B cell (primary cell): ENCODE results near the gene PSME1. TPM values are rescaled to one million over a fixed set of nuclear protein-coding genes. Genes with fewer than 3 reads are reported as not detected.

Experiments used
- ATAC-seq: fragments of 200-7000 bp; cut with Tn5 transposase; one replicate; pipeline ENCODE4 v1.10.0; 2021; ENCODE audit warnings: low read depth, mild to moderate bottlenecking, moderate number of reproducible peaks, moderate library complexity
- CTCF ChIA-PET: fragments of 350-600 bp; sonication (Branson Sonifier 250); formaldehyde crosslinking; loops from one replicate; lab custom pipeline; 2021; ENCODE audit warnings: antibody characterized with exemption, inconsistent platforms; lab: Charles Lee
- POLR2A ChIA-PET: fragments of 350-600 bp; sonication (Branson Sonifier 250); formaldehyde crosslinking; loops from one replicate; lab custom pipeline; 2021; ENCODE audit warnings: antibody characterized with exemption; lab: Charles Lee
- DNase-seq: peaks from one replicate; pipeline ENCODE4 v3.0.0; 2013
- H2AFZ ChIP-seq: 2 replicates; pipeline ENCODE4 v1.6.1; 2012; ENCODE audit warnings: mild to moderate bottlenecking, low read depth, low read length; ENCODE audit not compliant: insufficient read depth, poor library complexity, severe bottlenecking
- H3K27ac ChIP-seq, 2 donors: 1 replicate in 1 of 2; 2 replicates in 1 of 2; pipeline ENCODE4 v1.5.1; 2012 to 2013; ENCODE audit warnings: low read length in 2 of 2, mild to moderate bottlenecking in 2 of 2, moderate library complexity in 1 of 2
- H3K27me3 ChIP-seq, 4 experiments: fragments of 200-600 bp in 1 of 4; sonication (generic) in 1 of 4; replicated peaks in 1 of 4; 1 replicate in 2 of 4; 2 replicates in 2 of 4; pipeline versions ENCODE4 v1.6.1 to v1.7.0; 2013 to 2016; ENCODE audit warnings: low read length in 3 of 4, mild to moderate bottlenecking in 2 of 4, mixed read lengths in 1 of 4, moderate library complexity in 1 of 4; ENCODE audit not compliant: insufficient read depth in 4 of 4, control insufficient read depth in 3 of 4; ENCODE audit errors: control extremely low read depth in 1 of 4
- H3K36me3 ChIP-seq, 2 experiments: replicated peaks in 1 of 2; 1 replicate in 1 of 2; 2 replicates in 1 of 2; pipeline versions ENCODE4 v1.6.1 to v1.7.1; 2013; ENCODE audit warnings: low read length in 1 of 2; ENCODE audit not compliant: insufficient read depth in 2 of 2, control insufficient read depth in 1 of 2; ENCODE audit errors: control extremely low read depth in 1 of 2, extremely low read depth in 1 of 2
- H3K4me1 ChIP-seq, 2 donors: fragments of 200-600 bp in 1 of 2; sonication (generic) in 1 of 2; 1 replicate in 1 of 2; 2 replicates in 1 of 2; pipeline versions ENCODE4 v1.5.1 to v1.6.1; 2013 to 2017; ENCODE audit warnings: low read length in 2 of 2; ENCODE audit not compliant: control insufficient read depth in 2 of 2, insufficient read depth in 2 of 2
- H3K4me2 ChIP-seq: replicated peaks from 2 replicates; pipeline ENCODE3; 2012; ENCODE audit warnings: mild to moderate bottlenecking, low read depth, low read length; ENCODE audit not compliant: poor library complexity, severe bottlenecking
- H3K4me3 ChIP-seq, 5 experiments: fragments of 200-600 bp in 1 of 5; sonication (generic) in 1 of 5; 1 replicate in 3 of 5; 2 replicates in 2 of 5; pipeline versions ENCODE4 v1.5.1 to v1.7.0; 2011 to 2016; ENCODE audit warnings: low read length in 4 of 5, mild to moderate bottlenecking in 4 of 5, low read depth in 2 of 5, control low read depth in 1 of 5, moderate library complexity in 1 of 5; ENCODE audit not compliant: insufficient read depth in 1 of 5; ENCODE audit errors: control extremely low read depth in 1 of 5, extremely low read depth in 1 of 5
- H3K79me2 ChIP-seq: fragments of 200-600 bp; sonication (generic); one replicate; pipeline ENCODE4 v1.6.0; 2016; ENCODE audit warnings: low read length; ENCODE audit not compliant: control insufficient read depth, insufficient read depth
- H3K9ac ChIP-seq: fragments of 200-600 bp; sonication (generic); 2 replicates; pipeline ENCODE4 v1.6.1; 2017; ENCODE audit warnings: mild to moderate bottlenecking, low read length, moderate library complexity
- H3K9me3 ChIP-seq, 3 donors: one replicate each; pipeline versions ENCODE4 v1.6.1 to v1.7.1; 2013; ENCODE audit warnings: low read length in 2 of 3; ENCODE audit not compliant: control insufficient read depth in 2 of 3, insufficient read depth in 1 of 3; ENCODE audit errors: control extremely low read depth in 1 of 3
- H4K20me1 ChIP-seq: 2 replicates; pipeline ENCODE4 v1.6.0; 2012; ENCODE audit warnings: mild to moderate bottlenecking, low read length; ENCODE audit not compliant: insufficient read depth, control insufficient read depth, poor library complexity, severe bottlenecking
- H3K27ac Mint-ChIP-seq: one replicate; pipeline ENCODE4 v1.8.0; 2021; ENCODE audit warnings: mixed read lengths
- H3K27me3 Mint-ChIP-seq: one replicate; pipeline ENCODE4 v1.8.0; 2021; ENCODE audit warnings: mixed read lengths
- H3K4me1 Mint-ChIP-seq: one replicate; pipeline ENCODE4 v1.8.0; 2021; ENCODE audit warnings: mixed read lengths
- H3K4me3 Mint-ChIP-seq: one replicate; pipeline ENCODE4 v1.8.0; 2021; ENCODE audit warnings: mixed read lengths
- H3K9me3 Mint-ChIP-seq: one replicate; pipeline ENCODE4 v1.8.0; 2022; ENCODE audit warnings: mixed read lengths; ENCODE audit not compliant: insufficient read depth
- CTCF ChIP-seq: fragments of 200-600 bp; IDR thresholded peaks from one replicate; pipeline ENCODE4 v1.8.0; 2022; ENCODE audit warnings: antibody characterized with exemption, mild to moderate bottlenecking
- EZH2 ChIP-seq: IDR thresholded peaks from 2 replicates; pipeline ENCODE4 v1.6.1; 2012; ENCODE audit warnings: borderline replicate concordance, low read depth, mild to moderate bottlenecking, moderate library complexity, low read length; ENCODE audit not compliant: insufficient read depth, poor library complexity, severe bottlenecking
- WGBS: methylation state at CpG from one replicate; pipeline ENCODE4 v1.1.5; 2013; ENCODE audit warnings: missing lambda C conversion rate; ENCODE audit not compliant: insufficient coverage; 5-methylcytosine and 5-hydroxymethylcytosine counted together
- intact Hi-C: fragments of 100-400 bp; cut with micrococcal nuclease; formaldehyde crosslinking; loops from one replicate; pipeline ENCODE4 v1.10.0; 2022
- polyA plus RNA-seq: library from polyadenylated mRNA; depleted of rRNA; stranded (reverse); fragments of >200 nt; gene quantifications from 2 replicates; pipeline ENCODE4 v1.2.3, GENCODE V29; 2012
- total RNA-seq, 2 donors: library from RNA; stranded (reverse); fragments of 120-200 nt in 1 of 2; gene quantifications; 1 replicate in 1 of 2; 2 replicates in 1 of 2; pipeline versions ENCODE4 v1.2.3 to v1.2.4, GENCODE V29; 2013 to 2022

Gene PSME1
- total and polyA plus RNA-seq, 2 donors (not counting 1 experiment from before 2014, with no cell fraction given), result 237 to 257 TPM

DNA sequence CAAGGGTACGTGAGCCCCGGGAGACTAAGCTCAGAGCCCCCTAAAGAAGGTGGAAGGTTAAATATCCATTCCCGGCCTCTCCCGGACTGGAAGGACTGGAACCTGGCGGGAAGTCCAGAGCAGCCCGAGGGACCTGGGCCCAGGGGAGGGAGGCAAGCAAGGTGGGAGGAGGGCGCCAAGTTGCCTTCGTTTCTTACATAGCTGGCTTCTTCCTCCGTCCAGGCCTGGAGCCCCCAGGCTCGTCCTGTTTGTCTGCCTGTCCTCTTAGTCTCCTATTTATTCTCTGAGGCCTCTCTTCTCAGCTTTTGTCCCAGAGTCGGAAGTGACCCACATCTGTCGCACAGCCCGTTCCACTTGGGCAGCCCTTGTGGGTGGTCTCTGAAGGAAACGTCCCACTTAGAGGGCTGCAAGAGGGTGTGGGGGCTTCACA lies 41.1 kb upstream of the PSME1 start:
- POLR2A ChIA-PET, result interaction anchor here (0.6 to 4.1 kb wide), 8 partner anchors 12 to 148 kb away, joined by 3 to 35 read pairs (median 12); partner anchors contain the start of genes DCAF11, IRF9, NRL and TINF2
- intact Hi-C loops, result loop anchor here (1.0 to 5.0 kb wide), 7 partner anchors 13 to 528 kb away; partner anchors contain the start of genes AP1G2, DCAF11, IRF9 and NRL
- peak overlapping the region; percentile 92 for H3K27ac Mint-ChIP-seq
- Histone ChIP-seq H3K9ac (peak overlapping the region; percentile 95), H3K4me2 (peak overlapping the region; percentile 95), H3K27me3 (no peaks in the 10 kb centered on the region), H3K4me1 (peaks cover 5 to 35% of the 10 kb centered on the region in 2 donors), H3K27ac (peak overlapping the region; percentile 80 to 95), H3K36me3 (peaks cover 2 to 27% of the 10 kb centered on the region in 2 experiments), H3K4me3 (peak overlapping the region; percentile 62 to 97 (median 89)), H3K79me2 (peaks cover 33% of the 10 kb centered on the region), H3K9me3 (no peaks in the 10 kb centered on the region), H2AFZ (peak overlapping the region; percentile 92), H4K20me1 (peaks cover 7% of the 10 kb centered on the region)
- ATAC-seq, result no peak
- no peaks in the 10 kb centered on the region for H3K9me3 Mint-ChIP-seq
- CTCF ChIA-PET, result interaction anchor here (0.6 to 12.1 kb wide), 13 partner anchors 11 to 213 kb away, joined by 3 to 292 read pairs (median 4); partner anchors contain the start of genes CIDEB, DCAF11, EMC9 and IPO4
- TF ChIP-seq CTCF, result no peak
- no peak for TF ChIP-seq EZH2
- H3K27me3 Mint-ChIP-seq, result no peaks in the 10 kb centered on the region
- peak overlapping the region; percentile 95 for H3K4me3 Mint-ChIP-seq
- peak; percentile 49 for DNase-seq
- peaks cover 37% of the 10 kb centered on the region for H3K4me1 Mint-ChIP-seq
- 2% methylated on average over 11 of the region's 14 CpGs for WGBS
